Natural killer cell (primary cell): ENCODE results near the gene CCDC194. TPM values are rescaled to one million over a fixed set of nuclear protein-coding genes. Genes with fewer than 3 reads are reported as not detected.

Experiments
- ATAC-seq, 3 donors: fragments of 150-1000 bp in 2 of 3; fragments of 200-7000 bp in 1 of 3; cut with Tn5 transposase; 1 replicate in 1 of 3; 2 replicates in 2 of 3; pipeline ENCODE4 v1.10.0; 2021; ENCODE audit warnings: mild to moderate bottlenecking in 2 of 3, moderate library complexity in 2 of 3
- DNase-seq, 2 donors: peaks; one replicate each; pipeline versions ENCODE4 v3.0.0 to v3.0.0-alpha.2; 2013 to 2021; ENCODE audit warnings: mixed read lengths in 1 of 2
- H3K27ac ChIP-seq: one replicate; pipeline ENCODE4 v1.5.1; 2013; ENCODE audit warnings: mild to moderate bottlenecking, low read length
- H3K27me3 ChIP-seq: one replicate; pipeline ENCODE4 v1.6.1; 2013; ENCODE audit warnings: low read length; ENCODE audit not compliant: control insufficient read depth, insufficient read depth
- H3K36me3 ChIP-seq: one replicate; pipeline ENCODE4 v1.6.1; 2013; ENCODE audit warnings: low read length; ENCODE audit not compliant: control insufficient read depth, insufficient read depth
- H3K4me1 ChIP-seq: one replicate; pipeline ENCODE4 v1.6.1; 2013; ENCODE audit warnings: low read length; ENCODE audit not compliant: control insufficient read depth, insufficient read depth
- H3K4me3 ChIP-seq: one replicate; pipeline ENCODE4 v1.5.1; 2013; ENCODE audit warnings: low read length
- H3K9me3 ChIP-seq: one replicate; pipeline ENCODE4 v1.6.1; 2013; ENCODE audit warnings: low read length; ENCODE audit not compliant: control insufficient read depth, insufficient read depth
- H3K27ac Mint-ChIP-seq, 2 donors: one replicate each; pipeline ENCODE4 v1.8.0; 2022; ENCODE audit warnings: mild to moderate bottlenecking in 2 of 2, mixed read lengths in 2 of 2, moderate library complexity in 1 of 2
- H3K27me3 Mint-ChIP-seq, 2 donors: one replicate each; pipeline ENCODE4 v1.8.0; 2022; ENCODE audit warnings: low read depth in 2 of 2, mixed read lengths in 2 of 2
- H3K36me3 Mint-ChIP-seq: one replicate; pipeline ENCODE4 v1.8.0; 2022; ENCODE audit warnings: mixed read lengths
- H3K4me1 Mint-ChIP-seq, 2 donors: one replicate each; pipeline ENCODE4 v1.8.0; 2022; ENCODE audit warnings: mixed read lengths in 2 of 2
- H3K4me3 Mint-ChIP-seq: one replicate; pipeline ENCODE4 v1.8.0; 2022; ENCODE audit warnings: mild to moderate bottlenecking, moderate library complexity, mixed read lengths
- H3K9me3 Mint-ChIP-seq, 2 donors: one replicate each; pipeline ENCODE4 v1.8.0; 2022; ENCODE audit warnings: mixed read lengths in 2 of 2
- WGBS: methylation state at CpG from one replicate; pipeline ENCODE4 v1.1.7; 2013; ENCODE audit warnings: missing lambda C conversion rate; ENCODE audit not compliant: insufficient coverage; 5-methylcytosine and 5-hydroxymethylcytosine counted together
- intact Hi-C: fragments of 100-400 bp; cut with micrococcal nuclease; formaldehyde crosslinking; loops from one replicate; pipeline ENCODE4 v1.14.2; 2022
- total RNA-seq, 4 donors: library from RNA; stranded (reverse); fragments of 120-200 nt in 1 of 4; gene quantifications; one replicate each; pipeline versions ENCODE4 v1.2.3 to v1.2.4, GENCODE V29; 2013 to 2022
- TF ChIP-seq, protein P1 (sequence below): fragments of 200-600 bp; IDR thresholded peaks from one replicate; pipeline ENCODE4 v1.8.0; 2022; ENCODE audit warnings: antibody characterized with exemption

The CCDC194 gene
- total RNA-seq, 3 donors from 2014 or later (not counting 1 experiment from before 2014, with no cell fraction given): 2.7 TPM; not detected in 1

DNA sequence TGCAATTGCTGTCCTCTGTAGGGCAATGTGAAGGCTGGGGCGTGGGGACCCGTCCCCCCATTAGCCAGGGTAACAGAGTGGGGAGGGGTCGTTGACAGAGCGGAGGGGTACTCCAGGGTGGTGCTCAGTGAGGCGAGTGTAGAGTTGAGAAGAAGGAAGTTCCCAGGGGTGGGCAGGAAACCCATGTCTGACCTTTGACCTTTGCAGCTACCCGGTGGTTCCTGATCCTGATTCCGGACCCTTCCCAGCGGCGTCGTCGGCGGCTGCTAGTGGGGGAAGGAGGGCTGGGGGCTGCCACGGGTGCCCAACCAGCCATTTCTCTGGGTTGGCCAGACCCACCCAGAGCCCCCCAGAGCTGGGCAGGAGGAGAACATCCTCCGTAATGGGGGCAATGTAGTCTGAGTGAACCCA lies 14.8 kb downstream of the CCDC194 start:
- no peaks in the 10 kb centered on the region for H3K36me3 ChIP-seq
- Mint-ChIP-seq H3K36me3 (no peaks in the 10 kb centered on the region), H3K4me3 (no peak overlapping the region), H3K27me3 (peaks cover 0 to 7% of the 10 kb centered on the region in 2 donors), H3K4me1 (peaks cover 0 to 9% of the 10 kb centered on the region in 2 donors), H3K9me3 (no peaks in the 10 kb centered on the region), H3K27ac (no peak overlapping the region)
- intact Hi-C loops: no loop called here
- no peaks in the 10 kb centered on the region for H3K9me3 ChIP-seq
- 30% methylated on average over 14 of the region's 14 CpGs for WGBS
- TF ChIP-seq, protein P1, sequence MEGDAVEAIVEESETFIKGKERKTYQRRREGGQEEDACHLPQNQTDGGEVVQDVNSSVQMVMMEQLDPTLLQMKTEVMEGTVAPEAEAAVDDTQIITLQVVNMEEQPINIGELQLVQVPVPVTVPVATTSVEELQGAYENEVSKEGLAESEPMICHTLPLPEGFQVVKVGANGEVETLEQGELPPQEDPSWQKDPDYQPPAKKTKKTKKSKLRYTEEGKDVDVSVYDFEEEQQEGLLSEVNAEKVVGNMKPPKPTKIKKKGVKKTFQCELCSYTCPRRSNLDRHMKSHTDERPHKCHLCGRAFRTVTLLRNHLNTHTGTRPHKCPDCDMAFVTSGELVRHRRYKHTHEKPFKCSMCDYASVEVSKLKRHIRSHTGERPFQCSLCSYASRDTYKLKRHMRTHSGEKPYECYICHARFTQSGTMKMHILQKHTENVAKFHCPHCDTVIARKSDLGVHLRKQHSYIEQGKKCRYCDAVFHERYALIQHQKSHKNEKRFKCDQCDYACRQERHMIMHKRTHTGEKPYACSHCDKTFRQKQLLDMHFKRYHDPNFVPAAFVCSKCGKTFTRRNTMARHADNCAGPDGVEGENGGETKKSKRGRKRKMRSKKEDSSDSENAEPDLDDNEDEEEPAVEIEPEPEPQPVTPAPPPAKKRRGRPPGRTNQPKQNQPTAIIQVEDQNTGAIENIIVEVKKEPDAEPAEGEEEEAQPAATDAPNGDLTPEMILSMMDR: no peak
- ATAC-seq: no peak
- H3K27me3 ChIP-seq: peaks cover 2% of the 10 kb centered on the region
- H3K27ac ChIP-seq: no peak overlapping the region
- no peak overlapping the region for H3K4me3 ChIP-seq
- DNase-seq: no peak
- peaks cover 22% of the 10 kb centered on the region for H3K4me1 ChIP-seq

DNA sequence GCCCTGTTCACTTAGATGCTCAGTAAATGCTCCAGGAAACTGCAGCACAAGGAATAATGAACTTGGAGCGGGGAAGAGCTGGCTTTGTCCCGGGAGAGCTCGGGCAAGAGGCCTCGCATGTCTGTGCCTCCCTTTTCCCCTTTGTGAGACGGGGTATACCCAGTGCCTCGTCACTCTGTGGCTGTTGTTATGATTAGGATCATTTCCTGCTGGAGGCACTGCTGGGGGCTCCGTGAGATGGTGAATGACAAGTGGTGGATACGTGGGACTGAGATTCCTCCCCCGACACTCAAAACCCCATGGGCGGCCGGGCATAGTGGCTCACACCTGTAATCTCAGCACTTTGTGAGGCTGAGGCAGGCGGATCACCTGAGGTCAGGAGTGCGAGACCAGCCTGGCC lies 15.7 kb downstream of the CCDC194 start:
- ATAC-seq (no peak), DNase-seq (no peak)
- Histone ChIP-seq H3K27ac (no peak overlapping the region), H3K27me3 (peaks cover 2% of the 10 kb centered on the region), H3K4me3 (no peak overlapping the region), H3K9me3 (no peaks in the 10 kb centered on the region), H3K4me1 (peaks cover 21% of the 10 kb centered on the region), H3K36me3 (no peaks in the 10 kb centered on the region)
- no peak overlapping the region for H3K27ac Mint-ChIP-seq
- TF ChIP-seq, protein P1: no peak
- H3K9me3 Mint-ChIP-seq: no peaks in the 10 kb centered on the region
- peaks cover 0 to 7% of the 10 kb centered on the region in 2 donors for H3K27me3 Mint-ChIP-seq
- H3K4me1 Mint-ChIP-seq: peaks cover 0 to 9% of the 10 kb centered on the region in 2 donors
- whole genome bisulfite sequencing: 37% methylated on average over 11 of the region's 13 CpGs
- intact Hi-C loops: no loop called here
- no peaks in the 10 kb centered on the region for H3K36me3 Mint-ChIP-seq
- H3K4me3 Mint-ChIP-seq: no peak overlapping the region

DNA sequence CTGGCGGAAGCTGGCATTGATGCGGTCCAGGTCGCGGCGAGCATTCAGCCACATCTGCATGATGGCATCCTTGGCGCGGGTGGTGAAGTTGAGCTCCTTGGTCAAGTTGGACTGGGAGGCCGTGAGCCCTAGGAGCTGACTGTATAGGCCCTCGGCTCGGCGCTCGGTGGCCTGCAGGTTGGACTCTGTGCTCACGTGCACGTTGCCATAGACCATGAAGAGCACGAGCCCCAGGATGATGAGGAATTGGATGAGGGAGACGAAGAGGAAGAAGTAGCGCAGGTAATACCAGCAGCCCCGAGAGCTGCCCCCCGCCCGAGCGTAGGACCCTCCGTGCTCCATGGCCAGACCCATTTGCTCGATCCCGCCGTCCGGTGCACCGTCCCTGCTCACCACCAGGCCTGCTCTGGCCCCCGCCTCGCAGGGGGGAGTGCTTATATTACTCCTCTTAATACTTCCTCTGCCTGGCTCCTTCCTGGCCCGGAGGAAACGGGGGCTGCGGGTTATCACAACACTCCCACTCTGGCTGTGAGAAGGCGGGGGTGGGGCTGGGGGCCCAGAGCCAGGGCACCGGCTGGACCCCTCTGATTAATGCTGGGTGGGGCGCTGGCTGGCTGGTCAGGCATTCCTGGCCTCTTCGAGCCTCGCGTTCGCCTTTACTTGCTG lies 16.9 kb downstream of the CCDC194 start, which contains the start of gene PLVAP:
Gene PLVAP, minus strand, starts transcription at position 408 of the 666 bp plus-strand sequence. Its CDS starts 54 bp downstream, at position 354.
- TF ChIP-seq, protein P1: no peak
- DNase-seq (no peak), ATAC-seq (no peak)
- no peak within 1 kb of the TSS for H3K27ac ChIP-seq
- H3K4me1 Mint-ChIP-seq: peaks cover 0 to 9% of the 10 kb centered on the region in 2 donors
- no peaks in the 10 kb centered on the region for H3K9me3 ChIP-seq
- H3K27me3 Mint-ChIP-seq: peaks cover 0 to 7% of the 10 kb centered on the region in 2 donors
- H3K4me3 Mint-ChIP-seq: no peak within 1 kb of the TSS
- no peaks in the 10 kb centered on the region for H3K36me3 Mint-ChIP-seq
- no peaks in the 10 kb centered on the region for H3K36me3 ChIP-seq
- H3K9me3 Mint-ChIP-seq: no peaks in the 10 kb centered on the region
- peaks cover 15% of the 10 kb centered on the region for H3K4me1 ChIP-seq
- H3K4me3 ChIP-seq: no peak within 1 kb of the TSS
- intact Hi-C loops: no loop called here
- no peak within 1 kb of the TSS for H3K27ac Mint-ChIP-seq
- peaks cover 2% of the 10 kb centered on the region for H3K27me3 ChIP-seq
- 46% methylated on average over 39 of the region's 39 CpGs for WGBS
